NCI-H1105 treated with DMSO at 0.1 percent for 48 hours (cell line): ENCODE data around the gene CRB3.
"Not testable (repeated sequence)": the region's sequence is repeated elsewhere in the genome, so short reads cannot be mapped to it uniquely, and the experiment has no call there.

Experiments
- DNase-seq: peaks from one replicate; lab custom pipeline; 2025; lab: John Stamatoyannopoulos, UW

Gene CRB3

DNA sequence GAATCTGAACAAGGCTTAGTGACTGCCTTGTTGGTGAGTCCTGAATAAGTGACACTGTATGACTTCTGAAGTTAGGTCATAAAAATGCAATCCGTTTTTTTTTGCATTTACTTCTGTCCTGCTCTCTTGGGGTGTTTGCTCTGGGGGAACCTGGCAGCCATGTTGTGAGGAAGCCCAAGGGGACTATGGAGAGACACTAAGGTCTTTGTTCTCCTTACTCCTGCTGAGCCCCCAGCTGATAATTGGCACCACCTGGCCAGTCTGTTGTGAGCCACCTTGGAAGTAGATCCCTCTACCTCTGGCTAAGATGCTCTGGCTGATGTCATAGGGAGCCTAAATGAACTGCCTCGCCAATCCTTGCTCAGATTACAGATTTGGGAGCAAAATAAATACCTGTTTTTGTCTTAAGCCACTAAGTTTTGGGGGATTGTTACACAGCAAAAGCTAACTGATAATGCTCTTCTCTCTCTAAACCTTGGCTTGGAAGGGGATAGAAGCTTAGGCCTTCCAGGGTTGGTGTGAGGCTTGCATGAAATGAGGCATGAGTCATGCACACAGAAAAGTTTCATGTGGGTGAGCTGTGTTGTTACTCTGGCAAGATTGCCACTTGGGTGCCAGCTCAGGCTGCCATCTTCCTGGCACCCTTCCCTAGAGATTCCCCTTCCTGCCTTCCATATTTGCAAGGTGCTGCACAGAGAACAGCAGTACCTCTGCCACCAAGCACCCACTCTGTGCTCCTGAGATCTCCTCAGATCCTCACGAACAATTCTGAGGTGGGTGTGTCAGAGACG lies 27.9 kb downstream of the CRB3 start:
- DNase-seq = no peak

- DNase-seq = no peak
Measured at GRCh38 chr19:6494438-6495036, 30.5 kb downstream of the CRB3 start.

DNA sequence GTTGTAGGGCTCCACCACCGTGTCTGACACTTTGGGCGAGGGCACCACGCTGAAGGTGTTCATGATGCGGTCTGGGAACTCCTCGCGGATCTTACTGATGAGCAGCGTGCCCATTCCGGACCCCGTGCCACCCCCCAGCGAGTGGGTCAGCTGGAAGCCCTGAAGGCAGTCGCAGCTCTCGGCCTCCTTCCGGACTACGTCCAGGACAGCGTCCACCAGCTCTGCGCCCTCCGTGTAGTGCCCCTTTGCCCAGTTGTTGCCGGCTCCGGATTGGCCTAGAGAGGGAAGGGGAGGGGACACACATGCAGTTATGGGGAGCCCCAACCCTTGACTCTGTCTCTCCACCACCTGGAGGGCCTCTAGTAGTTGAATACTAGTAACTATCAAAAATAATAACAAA lies 31.9 kb downstream of the CRB3 start:
- DNase-seq = no peak

DNA sequence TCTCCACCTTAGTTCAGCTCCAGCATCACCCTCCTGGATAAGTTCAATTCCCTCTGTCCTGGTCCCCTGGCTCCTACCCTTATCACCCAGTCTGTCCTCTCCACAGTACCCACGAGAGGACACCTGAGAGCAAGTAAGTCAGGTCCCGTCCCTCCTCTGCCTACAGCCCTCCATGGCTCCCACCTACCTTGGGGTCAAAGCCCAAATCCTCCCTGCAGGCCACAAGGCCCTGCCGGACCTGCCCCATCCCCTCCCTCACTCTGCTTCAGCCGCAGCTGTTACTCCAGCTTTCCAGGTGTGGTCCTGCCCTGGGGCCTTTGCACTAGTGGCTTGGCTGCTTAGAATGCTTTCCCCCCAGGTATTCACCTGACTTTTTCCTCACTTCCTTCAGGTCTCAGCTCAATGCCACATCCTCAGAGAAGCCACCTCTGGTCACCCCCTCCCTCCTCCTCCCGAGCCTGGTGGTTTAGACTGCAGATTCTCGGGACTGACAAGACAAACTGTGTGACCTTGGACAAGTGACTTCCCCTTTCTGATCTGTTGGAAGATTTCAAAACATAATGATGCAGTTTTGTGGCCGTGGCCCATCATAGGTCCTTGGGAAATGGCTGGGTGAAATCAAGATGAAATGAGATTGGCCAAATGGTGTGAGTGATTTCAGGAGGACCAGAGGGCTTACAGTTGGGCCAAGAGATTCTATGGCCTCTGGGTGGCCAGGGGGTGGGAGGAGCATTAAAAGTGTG lies 34.4 kb downstream of the CRB3 start:
- DNase-seq = no peak

DNA sequence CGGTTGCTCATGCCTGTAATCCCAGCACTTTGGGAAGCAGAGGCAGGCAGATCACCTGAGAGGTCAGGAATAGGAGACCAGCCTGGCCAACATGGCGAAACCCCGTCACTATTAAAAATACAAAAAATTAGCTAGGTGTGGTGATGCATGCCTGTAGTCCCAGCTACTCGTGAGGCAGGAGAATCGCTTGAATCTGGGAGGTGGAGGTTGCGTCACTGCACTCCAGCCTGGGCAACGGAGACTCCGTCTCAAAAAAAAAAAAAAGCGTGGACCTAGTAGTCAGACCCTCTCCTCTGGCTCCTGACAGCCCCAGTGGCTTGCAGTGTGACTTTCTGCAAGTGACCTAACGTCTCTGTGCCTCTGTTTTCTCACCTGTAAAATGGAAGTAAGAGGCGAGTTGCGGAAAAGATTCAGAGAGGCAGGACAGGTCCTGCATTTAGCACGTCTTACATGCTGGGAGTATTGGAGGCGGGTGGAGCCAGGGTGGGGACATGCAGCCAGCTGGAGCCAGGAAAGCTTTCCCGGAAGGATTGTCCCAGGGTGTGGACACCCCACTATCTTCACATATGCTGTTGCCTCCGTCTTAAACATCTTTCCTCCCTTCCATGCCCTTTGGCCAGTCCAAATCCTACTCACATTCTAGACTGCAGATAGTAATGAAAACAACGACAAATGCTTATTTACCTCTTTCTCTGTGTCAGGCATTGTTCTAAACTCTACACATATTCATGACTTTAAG lies 35.1 kb downstream of the CRB3 start:
- no peak for DNase-seq

DNA sequence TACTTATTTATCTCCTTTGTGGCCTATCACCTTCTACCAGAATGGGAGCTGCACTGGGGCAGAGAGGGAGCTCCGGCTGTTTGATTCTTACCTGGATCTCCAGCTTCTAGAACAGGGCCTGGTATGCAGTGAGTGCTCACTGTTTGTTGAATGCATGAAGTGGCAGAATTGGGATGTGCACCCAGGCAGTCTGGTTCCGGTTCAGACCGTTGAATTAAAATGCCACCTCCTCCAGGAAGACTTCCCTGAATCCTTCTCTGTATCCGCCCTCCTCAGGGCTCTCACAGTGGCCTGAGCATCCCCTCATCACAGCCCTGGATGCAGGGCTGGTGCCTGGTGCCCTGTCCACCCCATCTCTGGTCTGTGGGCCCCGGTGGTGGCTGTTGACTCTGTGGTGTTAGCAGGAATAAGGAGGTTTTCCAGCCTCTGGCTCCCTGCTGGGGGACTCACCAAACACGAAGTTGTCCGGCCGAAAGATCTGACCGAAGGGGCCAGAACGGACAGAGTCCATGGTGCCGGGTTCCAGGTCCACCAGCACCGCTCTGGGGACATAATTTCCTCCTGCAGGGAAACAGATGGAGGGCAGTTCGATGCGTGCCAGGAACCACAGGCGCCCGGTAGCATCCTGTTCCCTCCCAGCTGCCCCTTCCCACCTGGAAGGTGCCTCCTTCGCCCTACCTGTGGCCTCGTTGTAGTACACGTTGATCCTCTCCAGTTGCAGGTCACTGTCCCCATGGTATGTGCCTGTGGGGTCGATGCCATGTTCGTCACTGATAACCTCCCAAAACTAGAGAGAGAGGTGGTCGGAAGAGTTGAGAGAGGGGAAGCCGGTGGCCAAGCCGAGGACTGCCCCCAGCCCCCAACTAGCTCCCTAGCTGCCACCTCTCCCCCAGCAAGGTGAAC lies 37.0 kb downstream of the CRB3 start:
- no peak for DNase-seq

- no peak for DNase-seq
Measured at GRCh38 chr19:6501740-6502648, 37.9 kb downstream of the CRB3 start, which contains the start of gene TUBB4A. TSS of gene TUBB4A (minus strand) at chr19:6502309. CDS start at chr19:6502212, 97 bp downstream.

DNA sequence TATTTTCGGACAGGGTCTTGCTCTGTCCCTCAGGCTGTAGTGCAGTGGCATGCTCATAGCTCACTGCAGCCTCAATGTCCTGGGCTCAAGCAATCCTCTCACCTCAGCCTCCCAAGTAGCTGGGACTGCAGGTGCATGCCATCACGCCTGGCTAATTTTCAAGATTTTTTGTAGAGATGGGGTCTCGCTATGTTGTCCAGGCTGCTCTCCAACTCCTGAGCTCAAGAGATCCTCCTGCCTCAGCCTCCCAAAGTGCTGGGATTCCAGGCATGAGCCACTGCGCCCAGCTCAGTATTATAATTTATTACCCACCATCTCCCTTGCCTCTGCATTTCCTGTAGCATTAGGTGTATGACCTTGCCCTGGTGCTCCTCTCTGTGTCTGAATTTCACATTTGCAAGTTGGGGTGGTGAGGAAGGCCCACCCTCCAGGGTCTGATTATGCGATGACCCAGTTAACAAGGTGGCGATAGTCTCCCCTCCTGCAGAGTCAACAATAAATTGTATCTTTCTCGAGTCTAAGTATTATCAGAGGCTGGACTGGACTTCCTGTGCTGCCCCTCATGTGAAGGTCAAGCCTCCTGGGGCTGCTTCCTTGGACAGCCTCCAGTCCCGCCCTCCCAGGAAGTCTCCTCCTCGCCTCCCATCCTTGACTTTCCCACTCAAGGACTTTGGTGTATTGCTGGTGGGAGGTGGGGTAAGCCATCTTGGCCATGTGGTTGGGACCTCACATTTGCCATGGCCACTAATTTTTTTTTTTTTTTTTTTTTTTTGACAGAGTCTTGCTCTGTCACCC lies 39.5 kb downstream of the CRB3 start:
- no peak for DNase-seq

- not testable (repeated sequence) for DNase-seq
Measured at GRCh38 chr19:6508028-6508771, 44.1 kb downstream of the CRB3 start.

- no peak for DNase-seq
Measured at GRCh38 chr19:6509118-6509971, 45.3 kb downstream of the CRB3 start.

- DNase-seq = no peak
Measured at GRCh38 chr19:6510618-6511017, 46.5 kb downstream of the CRB3 start.

DNA sequence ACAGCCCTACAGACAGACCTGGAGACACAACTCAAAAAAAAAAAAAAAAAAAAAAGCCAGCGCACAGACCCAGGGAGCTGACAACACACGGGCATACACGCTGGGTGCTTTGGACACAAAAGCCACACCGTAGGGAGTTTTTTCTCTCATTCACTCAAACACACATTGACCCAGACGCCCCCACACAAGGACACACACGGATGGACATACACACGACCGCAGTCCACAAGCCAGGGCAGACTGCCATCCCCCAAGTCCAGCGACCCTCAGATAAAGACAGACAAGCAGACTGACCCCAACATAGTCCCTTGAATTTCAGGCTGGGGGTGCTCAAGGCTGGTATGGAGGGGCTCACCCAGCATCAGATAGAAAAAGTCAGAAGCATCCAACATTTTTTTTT lies 50.0 kb downstream of the CRB3 start:
- no peak for DNase-seq

- DNase-seq = no peak
Measured at GRCh38 chr19:6514926-6515544, 51.0 kb downstream of the CRB3 start.

DNA sequence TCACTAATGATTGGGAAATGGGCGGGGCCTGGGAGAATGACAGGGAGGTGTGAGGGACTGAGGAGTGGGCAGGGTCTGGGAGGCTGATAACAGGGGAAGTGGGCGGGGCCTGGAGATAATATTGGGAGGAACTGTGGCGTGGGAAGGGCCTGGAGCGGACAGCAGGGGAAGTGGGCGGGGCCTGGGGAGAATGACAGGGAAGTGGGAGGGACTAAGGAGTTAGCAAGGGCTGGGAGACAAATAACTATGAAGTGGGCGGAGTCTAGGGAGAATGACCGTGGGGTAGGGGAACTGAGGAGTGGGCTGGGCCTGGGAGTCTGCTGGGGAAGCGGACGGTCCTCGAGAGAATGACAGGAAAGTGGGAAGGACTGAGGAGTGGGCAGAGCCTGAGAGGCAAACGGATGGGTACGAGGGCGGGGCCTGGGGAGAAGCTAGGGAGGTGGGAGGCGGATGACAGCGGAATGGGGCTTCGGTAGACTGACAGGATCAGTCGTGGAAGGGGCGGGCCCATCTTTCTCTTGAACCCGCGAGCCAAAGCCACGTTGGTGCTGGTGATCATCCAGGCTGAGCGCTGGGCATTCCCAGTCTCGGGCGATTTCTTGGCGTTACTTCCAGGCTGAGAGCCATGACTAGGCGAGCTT lies 52.1 kb downstream of the CRB3 start:
- DNase-seq = no peak
